HG02642 (cell line): ENCODE results near the gene MBD6.

Experiments used
- ATAC-seq: cut with Tn5 transposase; IDR thresholded peaks from one replicate; pipeline ENCODE4 v1.9.1; 2021; ENCODE audit warnings: mild to moderate bottlenecking; ENCODE audit not compliant: unreplicated experiment, poor library complexity

Gene MBD6

DNA sequence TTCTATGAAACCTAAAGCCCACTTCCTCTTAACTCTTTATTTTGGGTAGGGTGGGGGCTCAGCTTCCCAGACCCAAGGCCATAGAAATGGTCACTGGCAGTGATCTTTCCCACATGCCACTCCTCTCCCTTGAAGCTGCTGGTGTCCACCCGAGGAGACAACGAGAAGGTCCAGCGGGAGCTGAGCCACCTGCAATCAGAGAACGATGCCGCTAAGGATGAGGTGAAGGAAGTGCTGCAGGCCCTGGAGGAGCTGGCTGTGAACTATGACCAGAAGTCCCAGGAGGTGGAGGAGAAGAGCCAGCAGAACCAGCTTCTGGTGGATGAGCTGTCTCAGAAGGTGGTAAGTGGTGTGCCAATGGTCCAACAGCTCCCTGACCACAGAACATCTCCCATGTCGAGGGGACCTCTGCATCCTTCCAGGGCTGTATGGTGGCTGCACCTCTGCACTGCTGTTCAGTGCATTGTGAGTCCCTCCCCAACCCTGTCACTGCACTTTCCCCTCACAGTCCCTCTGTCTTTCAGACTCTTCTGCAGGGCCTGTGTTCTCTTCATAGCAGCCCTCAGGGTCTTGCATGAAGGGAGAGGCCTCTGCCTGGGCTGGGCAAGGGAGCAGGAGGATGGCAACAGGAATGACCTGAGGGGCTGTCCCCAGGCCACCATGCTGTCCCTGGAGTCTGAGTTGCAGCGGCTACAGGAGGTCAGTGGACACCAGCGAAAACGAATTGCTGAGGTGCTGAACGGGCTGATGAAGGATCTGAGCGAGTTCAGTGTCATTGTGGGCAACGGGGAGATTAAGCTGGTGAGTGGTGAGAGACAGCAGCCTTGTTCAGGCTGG lies 49.5 kb downstream of the MBD6 start:
- no peak for ATAC-seq

DNA sequence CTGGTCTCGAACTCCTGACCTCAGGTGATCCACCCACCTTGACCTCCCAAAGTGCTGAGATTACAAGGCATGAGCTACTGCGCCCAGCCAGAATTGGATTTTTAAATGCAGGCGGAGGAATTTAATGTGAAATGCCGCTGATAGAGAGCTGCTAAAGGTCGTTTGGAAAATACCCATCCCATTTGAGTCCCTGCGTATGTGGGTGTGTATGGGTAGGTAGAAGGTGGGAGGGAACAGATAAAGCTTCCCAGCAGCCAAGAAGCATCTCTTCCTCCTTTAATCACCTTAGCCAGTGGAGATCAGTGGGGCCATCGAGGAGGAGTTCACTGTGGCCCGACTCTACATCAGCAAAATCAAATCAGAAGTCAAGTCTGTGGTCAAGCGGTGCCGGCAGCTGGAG lies 52.2 kb downstream of the MBD6 start:
- no peak for ATAC-seq

DNA sequence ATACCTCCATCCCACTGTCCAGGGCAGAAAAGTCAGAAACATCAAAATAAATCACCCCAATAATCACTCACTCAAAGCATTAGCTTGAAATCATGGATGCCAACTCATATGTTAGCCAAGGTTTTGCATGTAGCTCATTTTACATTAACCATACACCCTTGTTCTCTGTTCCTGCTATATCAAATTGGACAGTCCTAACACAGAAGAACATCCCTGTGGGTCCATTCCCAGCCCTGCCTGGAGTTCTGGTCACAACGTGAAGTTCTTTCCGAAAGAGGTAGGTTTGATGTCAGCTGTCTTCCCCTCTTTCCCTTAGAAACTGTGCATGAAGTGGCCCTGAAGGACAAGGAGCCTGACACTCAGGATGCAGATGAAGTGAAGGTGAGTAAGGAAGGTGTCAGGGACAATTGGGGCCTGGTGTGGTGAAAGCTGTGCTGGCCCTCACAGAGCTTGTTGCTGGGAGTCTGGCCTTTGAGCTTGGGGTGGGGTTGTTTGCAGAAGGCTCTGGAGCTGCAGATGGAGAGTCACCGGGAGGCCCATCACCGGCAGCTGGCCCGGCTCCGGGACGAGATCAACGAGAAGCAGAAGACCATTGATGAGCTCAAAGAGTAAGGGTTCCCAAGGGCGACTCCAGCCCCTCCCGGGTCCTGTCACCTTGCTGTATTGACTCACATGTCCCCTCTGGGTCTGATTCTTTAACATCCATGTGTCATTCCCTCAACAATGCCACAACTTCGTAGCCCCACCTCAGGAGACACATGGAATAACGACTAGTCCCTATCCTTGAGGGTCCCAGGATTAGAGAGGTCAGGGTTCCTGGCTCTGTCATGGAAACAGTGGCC lies 53.4 kb downstream of the MBD6 start:
- no peak for ATAC-seq

DNA sequence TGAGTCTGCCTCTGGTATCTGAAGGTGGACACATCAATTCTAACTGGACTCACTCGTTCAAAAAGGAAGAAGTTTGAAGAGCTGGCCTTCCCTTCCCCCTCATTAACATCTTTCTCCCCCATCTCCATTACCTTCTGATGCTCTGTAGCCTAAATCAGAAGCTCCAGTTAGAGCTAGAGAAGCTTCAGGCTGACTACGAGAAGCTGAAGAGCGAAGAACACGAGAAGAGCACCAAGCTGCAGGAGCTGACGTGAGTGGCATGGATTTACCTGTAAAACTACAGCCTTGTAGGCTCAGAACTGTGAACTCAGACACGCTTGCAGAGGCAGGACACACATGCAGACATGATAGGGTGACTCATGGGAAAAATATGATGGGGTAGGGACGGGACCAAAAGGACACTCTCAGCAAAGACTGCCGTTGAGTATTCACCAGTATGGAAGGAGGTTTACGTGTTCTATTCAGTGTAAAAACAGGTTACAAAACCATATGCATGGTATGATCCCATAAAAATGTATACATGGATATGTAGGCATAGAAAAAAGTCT lies 54.1 kb downstream of the MBD6 start:
- no peak for ATAC-seq

DNA sequence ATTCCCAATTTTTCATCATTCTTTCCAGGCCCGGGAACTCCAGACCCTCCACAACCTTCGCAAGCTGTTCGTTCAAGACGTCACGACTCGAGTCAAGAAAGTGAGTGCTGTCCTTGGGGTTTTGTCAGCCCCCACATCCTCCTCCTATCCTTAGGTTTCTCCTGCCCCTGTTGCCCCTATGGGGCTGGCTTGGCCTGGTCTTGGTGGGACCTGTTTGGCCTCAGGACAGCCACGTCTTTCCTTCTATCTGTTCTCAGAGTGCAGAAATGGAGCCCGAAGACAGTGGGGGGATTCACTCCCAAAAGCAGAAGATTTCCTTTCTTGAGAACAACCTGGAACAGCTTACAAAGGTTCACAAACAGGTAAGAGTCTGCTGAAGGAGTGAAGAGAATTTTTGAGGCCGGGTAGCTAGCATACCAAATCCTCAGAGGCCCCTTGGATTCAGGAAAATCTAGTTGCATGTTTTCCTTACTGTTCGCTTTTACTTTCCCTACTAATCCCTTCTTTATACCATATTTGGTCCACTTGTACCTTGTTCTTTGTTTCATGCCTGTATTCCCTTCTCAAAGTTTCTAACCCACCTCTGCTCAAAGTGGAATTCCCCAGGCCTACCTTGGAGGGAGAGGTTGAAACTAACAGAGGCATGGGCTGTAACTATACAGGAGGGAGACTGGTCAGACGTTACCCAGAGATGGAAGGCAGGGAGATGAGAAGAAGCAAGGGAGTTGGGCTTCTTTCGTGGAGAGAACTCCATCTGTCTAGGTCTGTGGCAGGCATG lies 55.5 kb downstream of the MBD6 start:
- no peak for ATAC-seq

DNA sequence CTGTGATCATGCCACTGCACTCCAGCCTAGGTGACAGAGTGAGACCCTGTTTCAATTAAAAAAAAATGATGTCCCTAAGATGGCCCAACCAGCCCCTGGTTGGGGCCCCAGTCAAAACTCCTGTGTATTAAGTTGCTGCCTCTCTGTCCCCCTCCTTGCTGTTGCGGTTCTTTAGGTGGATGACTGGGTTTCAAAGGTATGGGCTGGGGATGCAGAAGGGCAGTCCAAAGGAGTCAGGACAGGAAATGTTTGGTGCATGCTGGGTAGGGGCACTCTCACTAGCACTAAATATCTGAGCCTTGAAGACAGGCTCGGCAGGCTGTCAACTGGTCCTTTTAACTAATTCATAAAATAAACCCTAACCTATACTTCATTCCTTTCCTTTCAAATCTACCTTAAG lies 56.4 kb downstream of the MBD6 start:
- no peak for ATAC-seq
